GM13976 (cell line): ENCODE measurements around the gene ETV5.
"Not testable (repeated sequence)": the region's sequence is repeated elsewhere in the genome, so short reads cannot be mapped to it uniquely, and the experiment has no call there.

Source experiments
- DNase-seq: peaks from one replicate; pipeline ENCODE4 v3.0.0; 2012; ENCODE audit warnings: low spot score
- CTCF ChIP-seq: IDR thresholded peaks from 2 replicates; pipeline ENCODE4 v1.5.1; 2012; ENCODE audit warnings: borderline replicate concordance, mild to moderate bottlenecking; ENCODE audit not compliant: insufficient read depth; ENCODE audit errors: extremely low read depth, missing control alignments, control extremely low read depth
- in situ Hi-C: fragments of 300-500 bp; cut with MboI; formaldehyde crosslinking; loops from one replicate; pipeline ENCODE4 v1.12.0; 2022; ENCODE audit warnings: low sequenced_read_pairs, mixed read lengths, inconsistent platforms; ENCODE audit not compliant: unreplicated experiment

The ETV5 gene

GRCh38 chr3:186024210-186024609, 84.7 kb downstream of the ETV5 start:
- DNase-seq, result no peak
- in situ Hi-C loops, result no loop called here
- TF ChIP-seq CTCF, result no peak

- TF ChIP-seq CTCF, result no peak
- DNase-seq, result no peak
- in situ Hi-C loops, result no loop called here
Measured at GRCh38 chr3:186022931-186023330, 86.0 kb downstream of the ETV5 start.

DNA sequence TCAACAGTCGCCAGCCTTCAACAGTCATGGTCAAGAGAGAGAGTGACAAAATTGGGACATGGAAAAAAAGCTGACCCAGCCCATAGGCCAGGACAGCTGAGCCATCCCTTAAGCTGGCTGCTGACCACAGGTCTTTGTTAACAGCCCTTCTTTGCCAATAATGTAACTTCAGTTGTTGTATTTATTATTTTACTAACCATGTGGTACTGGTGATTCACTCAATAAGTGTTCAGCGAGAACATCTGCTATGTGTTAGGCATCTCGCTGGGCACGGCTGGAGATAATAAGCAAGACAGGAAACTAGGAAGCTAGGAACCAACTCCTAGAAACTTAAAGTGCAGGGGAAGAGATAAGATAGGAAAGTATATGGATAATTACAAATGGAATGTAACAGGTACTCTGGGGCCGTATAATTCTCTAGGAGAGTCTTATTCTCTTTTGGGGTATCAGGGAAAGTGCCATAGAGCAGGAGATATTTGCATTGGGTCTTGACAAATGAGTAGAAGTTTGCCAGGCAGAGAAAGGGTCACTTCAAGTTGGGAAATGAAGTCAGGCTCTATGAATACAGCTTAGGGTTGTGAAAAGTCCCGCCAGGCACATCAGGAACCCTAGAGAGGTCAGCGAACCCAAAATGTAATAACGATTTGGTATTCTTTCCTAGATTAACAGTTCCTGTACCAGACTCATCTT, 87.1 kb downstream of the ETV5 start:
- no peak for DNase-seq
- in situ Hi-C loops, result no loop called here
- no peak for TF ChIP-seq CTCF

DNA sequence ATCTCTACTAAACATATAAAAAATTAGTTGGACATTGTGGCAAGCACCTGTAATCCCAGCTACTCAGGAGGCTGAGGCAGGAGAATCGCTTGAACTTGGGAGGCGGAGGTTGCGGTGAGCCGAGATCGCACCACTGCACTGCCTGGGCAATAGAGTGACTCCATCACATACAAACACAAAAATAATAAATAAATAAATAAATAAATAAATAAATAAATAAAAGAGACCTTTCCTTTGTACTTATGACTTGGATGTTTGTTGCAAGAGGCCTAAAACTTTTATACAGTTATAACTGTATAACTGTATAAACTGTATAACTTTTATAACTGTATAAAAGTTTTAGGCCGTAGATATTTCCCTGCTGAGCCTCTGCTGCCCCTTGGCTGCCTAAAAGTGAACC, 87.6 kb downstream of the ETV5 start:
- in situ Hi-C loops, DNase-seq: not testable (repeated sequence)

DNA sequence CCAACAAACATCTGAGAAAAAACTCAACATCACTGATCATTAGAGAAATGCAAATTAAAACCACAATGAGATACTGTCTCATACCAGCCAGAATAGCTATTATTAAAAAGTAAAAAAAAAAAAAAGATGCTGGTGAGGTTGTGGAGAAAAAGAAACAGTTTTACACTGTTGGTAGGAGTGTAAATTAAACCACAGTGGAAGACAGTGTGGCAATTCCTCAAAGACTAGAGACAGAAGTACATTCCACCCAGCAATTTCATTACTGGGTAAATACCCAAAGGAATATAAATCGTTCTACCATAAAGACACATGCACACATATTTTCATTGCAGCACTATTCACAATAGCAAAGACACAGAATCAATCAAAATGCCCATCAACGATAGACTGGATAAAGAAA, 89.6 kb downstream of the ETV5 start:
- in situ Hi-C loops, DNase-seq: not testable (repeated sequence)

DNA sequence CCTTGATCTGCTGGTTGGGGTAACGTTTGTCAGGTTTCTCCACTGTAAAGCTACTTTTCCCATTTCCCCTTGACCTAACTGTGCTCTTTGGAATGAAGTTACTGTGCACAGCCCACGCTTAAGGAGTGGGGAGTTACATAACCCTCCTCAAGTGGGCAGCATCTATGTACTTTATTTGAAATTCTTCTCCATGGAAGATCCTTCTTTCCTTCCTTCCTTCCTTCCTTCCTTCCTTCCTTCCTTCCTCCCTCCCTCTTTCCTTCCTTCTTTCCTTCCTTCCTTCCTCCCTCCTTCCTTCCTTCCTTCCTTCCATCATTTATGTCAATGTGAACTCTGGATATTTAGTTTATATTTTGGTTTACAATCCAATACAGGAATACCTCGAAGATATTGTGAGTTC, 94.0 kb downstream of the ETV5 start:
- in situ Hi-C loops, result no loop called here
- no peak for DNase-seq
- TF ChIP-seq CTCF, result no peak

GRCh38 chr3:186013312-186013711, 95.6 kb downstream of the ETV5 start:
- no peak for DNase-seq
- TF ChIP-seq CTCF, result no peak
- in situ Hi-C loops, result no loop called here

GRCh38 chr3:186012137-186012536, 96.8 kb downstream of the ETV5 start:
- no peak for DNase-seq
- no peak for TF ChIP-seq CTCF
- in situ Hi-C loops, result no loop called here
